SK-N-SH (cell line): ENCODE results near the gene TCFL5.

Source experiments
- GABPA ChIP-seq: IDR thresholded peaks from 2 replicates; pipeline ENCODE4 v1.4.0; 2012; ENCODE audit warnings: low read depth, mild to moderate bottlenecking
- TEAD4 ChIP-seq: IDR thresholded peaks from 2 replicates; pipeline ENCODE4 v1.4.0; 2012; ENCODE audit warnings: mild to moderate bottlenecking, borderline replicate concordance; ENCODE audit not compliant: insufficient read depth
- YY1 ChIP-seq: IDR thresholded peaks from 2 replicates; pipeline ENCODE4 v1.4.0; 2012; ENCODE audit warnings: low read depth, mild to moderate bottlenecking

DNA sequence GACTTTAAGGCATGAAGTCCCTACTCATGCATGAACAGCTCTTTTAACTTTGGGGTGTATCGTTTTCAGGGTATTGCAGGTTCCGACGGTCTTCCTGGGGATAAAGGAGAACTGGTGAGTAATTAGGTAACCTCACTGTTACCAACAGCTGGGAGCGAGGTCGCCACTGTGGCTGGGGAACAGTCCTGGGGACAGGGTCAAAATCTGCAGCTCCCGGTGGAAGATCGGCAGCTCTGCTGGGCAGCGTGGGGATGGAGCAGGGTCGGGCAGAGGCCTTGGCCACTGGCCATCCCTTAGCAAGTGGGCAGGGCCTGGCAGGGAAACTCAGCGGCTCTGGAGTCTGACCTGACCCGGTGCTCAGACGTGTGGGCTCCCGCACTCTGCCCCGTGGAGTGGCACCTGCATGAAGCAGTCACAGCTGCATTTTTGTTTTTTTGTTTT, 28.7 kb downstream of the TCFL5 start:
- no peak for TF ChIP-seq GABPA
- no peak for TF ChIP-seq TEAD4
- TF ChIP-seq YY1, result no peak
